NCI-H2107 treated with DMSO at 0.1 percent for 48 hours (cell line): ENCODE results near the gene ATP10B.

Experiments used
- DNase-seq: peaks from one replicate; lab custom pipeline; 2025; ENCODE audit not compliant: unreplicated experiment; lab: John Stamatoyannopoulos, UW

ATP10B gene

GRCh38 chr5:160520609-160521391 lies 331.2 kb downstream of the ATP10B start:
- DNase-seq, result peak; percentile 23

GRCh38 chr5:160516696-160517530 lies 335.1 kb downstream of the ATP10B start:
- DNase-seq, result no peak

- DNase-seq, result no peak
Measured at GRCh38 chr5:160514866-160515265, 337.1 kb downstream of the ATP10B start.

GRCh38 chr5:160514191-160514590 lies 337.8 kb downstream of the ATP10B start:
- DNase-seq, result no peak

GRCh38 chr5:160513485-160513884 lies 338.5 kb downstream of the ATP10B start:
- no peak for DNase-seq
